NT2/D1 (cell line): ENCODE results near the gene SLC2A13.

ENCODE experiments used
- YY1 ChIP-seq: IDR thresholded peaks from 2 replicates; pipeline ENCODE4 v1.6.1; 2011; ENCODE audit not compliant: insufficient read length, insufficient read depth
- ZNF274 ChIP-seq: IDR thresholded peaks from 2 replicates; pipeline ENCODE4 v1.6.1; 2011; ENCODE audit warnings: mild to moderate bottlenecking, low read depth, low read length

DNA sequence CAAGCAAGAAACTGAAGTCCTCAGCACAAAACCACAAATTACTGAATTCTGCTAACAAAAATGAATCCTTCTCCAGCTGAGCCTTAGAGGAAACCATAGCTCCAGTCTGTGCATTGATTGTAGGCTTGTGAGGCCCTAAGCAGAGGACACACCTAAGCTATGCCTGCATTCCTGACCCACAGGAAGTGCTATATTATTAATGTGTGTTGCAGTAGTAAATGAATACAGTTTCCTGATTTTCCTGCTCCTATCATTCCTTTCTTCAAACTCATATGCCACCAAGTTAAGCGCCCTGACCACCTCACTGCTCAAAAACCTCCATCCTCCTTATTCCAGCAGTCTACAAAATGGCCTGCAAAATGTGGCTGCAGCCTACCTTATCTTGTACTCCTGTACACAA, 334.4 kb downstream of the SLC2A13 start:
- no peak for TF ChIP-seq YY1
- no peak for TF ChIP-seq ZNF274
